HG03378 (cell line): Measurements from ENCODE around the gene RAP1GAP2.
"Not testable (repeated sequence)": the region's sequence is repeated elsewhere in the genome, so short reads cannot be mapped to it uniquely, and the experiment has no call there.

Experiments
- ATAC-seq: cut with Tn5 transposase; IDR thresholded peaks from one replicate; pipeline ENCODE4 v1.9.1; 2021; ENCODE audit warnings: mild to moderate bottlenecking, moderate library complexity; ENCODE audit not compliant: unreplicated experiment

The RAP1GAP2 gene

DNA sequence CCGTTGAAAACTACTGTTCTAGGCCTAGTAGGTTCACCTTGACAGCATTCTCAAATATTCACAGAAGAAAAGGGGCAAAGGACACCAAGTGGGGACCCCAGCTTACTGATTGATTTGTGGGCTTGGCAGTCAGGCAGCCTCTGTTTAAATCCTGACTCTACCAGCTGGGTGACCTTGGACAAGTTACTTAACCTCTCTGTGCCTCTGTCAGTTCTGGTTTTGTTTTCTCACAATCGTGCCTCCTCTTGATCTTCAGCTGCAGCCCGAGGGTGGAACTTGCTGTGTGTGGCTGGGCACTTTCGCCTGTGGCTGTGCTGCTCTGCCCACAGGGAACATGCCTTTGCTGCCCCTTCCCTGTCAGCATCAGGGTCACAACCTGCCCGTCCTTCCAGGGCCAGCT is 17.8 kb downstream of the RAP1GAP2 start:
- no peak for ATAC-seq

DNA sequence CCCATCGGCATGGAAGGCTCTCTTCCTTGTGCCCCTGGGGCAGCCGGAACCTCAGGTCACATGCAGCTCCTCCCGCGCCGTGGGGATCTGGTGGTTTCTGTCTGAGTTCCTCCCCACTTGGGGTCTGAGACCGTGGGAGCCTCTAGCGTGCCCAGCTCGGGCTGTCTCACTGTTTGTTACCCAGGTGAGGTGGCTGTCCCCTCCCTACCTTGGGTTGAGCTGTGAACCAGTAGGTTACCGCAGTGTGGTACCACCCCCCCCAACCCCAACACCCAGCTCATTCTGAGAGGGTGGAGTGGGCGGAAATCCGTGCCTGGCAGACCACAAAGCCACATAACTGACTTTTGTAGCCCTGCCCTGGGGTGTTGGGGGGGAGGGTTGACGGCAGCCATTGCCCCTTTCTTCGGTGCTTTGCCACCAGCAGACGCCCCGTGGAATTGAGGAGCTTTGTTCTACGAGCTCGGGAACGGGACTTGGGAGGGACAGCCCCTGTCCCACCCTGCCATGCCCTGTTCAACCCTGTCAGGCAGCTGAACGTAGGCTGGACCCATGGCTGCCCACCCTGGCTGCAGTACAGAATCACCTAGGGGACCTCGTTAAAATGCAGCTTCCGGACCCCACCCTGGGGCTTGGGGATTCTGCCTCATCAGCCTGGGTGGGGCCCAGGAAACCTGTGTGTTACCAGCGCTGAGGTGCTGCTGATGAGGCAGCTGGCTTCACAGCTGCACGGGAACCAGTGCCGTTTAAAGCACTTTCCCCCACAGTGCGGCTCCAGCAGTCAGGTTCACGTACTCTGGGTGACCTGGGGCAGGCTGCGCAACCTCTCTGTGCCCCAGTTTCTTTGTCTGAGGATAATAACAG is 18.5 kb downstream of the RAP1GAP2 start:
- ATAC-seq: no peak

DNA sequence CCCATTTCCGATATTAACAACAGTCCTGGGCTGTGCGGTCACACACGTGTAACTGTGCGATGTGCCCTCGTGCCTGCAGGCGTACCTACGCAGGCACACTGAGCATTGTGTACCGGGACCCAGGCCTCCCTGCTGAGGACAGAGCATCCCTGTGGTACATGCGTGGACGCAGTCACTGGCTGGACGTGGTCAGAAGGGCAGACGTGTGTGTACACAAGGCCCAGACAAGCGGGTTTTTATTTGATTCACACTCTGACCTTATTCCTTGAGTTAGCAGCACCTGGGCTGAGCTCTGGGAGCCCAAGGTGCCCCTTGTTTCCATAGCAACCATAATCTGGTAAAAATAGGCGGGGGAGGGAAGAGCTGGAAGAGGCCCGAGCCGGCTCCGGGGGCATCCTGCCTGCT is 19.5 kb downstream of the RAP1GAP2 start:
- ATAC-seq: no peak

DNA sequence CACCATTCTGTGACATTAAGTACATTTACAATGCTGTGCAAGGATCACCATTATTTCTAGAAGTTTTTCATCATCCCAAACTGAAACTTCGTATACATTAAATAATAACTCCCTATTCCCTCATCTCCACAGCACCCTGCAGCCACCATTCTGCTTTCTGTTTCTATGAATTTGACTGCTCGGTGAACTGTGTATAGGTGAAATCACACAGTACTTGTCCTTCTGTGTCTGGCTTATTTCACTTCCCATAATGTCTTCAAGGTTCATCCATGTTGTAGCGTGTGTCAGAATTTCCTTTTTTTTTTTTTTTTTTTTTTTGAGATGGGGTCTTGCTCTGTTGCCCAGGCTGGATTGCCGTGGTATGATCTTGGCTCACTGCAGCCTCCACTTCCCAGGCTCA is 20.4 kb downstream of the RAP1GAP2 start:
- no peak for ATAC-seq

DNA sequence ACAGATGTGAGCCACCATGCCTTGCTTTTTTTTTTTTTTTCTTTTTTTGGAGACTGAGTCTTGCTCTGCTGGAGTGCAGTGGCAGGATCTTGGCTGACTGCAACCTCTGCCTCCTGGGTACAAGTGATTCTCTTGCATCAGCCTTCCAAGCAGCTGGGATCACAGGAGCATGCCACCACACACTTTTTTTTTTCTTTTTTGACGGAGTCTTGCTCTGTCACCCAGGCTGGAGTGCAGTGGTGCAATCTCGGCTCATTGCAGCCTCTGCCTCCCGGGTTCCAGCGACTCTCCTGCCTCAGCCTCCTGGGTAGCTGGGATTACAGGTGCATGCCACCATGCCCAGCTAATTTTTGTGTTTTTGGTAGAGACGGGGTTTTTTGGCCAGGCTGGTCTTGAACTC is 23.1 kb downstream of the RAP1GAP2 start:
- ATAC-seq: not testable (repeated sequence)

DNA sequence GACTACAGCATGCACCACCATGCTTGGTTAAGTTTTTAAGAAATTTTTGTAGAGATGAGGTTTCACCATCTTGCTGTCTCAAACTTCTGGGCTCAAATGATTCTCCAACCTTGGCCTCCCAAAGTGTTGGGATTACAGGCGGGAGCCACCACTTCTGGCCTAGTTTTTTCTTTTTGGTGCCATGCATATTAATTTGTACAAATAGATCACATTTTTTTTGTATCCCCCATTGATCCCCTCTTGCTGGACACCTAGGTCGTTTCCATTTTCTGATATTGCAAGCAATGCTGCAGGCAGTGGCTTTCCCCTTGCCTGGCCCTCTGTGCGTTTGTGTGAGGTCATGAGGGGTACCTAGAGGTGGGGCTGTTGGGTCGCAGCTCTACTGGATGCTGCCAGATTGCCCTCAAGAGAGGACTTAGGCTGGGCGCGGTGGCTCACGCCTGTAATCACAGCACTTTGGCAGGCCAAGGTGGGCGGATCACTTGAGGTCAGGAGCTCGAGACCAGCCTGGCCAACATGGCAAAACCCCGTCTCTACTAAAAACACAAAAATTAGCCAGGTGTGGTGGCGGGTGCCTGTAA is 23.8 kb downstream of the RAP1GAP2 start:
- ATAC-seq: no peak

DNA sequence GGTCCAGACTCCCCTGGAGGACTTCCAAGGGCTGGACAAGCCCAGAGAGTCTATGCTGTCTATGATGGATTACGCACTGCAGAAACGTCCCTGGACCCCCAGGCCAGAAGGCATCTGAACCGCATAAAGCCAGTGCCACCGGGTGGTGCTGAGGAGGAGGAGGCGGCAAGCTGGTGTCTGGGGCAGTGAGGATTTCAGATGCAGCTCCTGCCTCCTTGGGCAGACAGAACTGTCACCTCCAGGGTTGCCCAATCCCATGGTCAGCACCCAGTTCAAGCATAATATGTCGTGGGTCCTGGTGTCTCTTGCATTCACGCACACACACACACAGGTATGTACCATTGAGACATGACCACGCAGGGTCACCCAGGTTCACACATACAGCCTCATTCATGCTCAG is 25.6 kb downstream of the RAP1GAP2 start:
- no peak for ATAC-seq

DNA sequence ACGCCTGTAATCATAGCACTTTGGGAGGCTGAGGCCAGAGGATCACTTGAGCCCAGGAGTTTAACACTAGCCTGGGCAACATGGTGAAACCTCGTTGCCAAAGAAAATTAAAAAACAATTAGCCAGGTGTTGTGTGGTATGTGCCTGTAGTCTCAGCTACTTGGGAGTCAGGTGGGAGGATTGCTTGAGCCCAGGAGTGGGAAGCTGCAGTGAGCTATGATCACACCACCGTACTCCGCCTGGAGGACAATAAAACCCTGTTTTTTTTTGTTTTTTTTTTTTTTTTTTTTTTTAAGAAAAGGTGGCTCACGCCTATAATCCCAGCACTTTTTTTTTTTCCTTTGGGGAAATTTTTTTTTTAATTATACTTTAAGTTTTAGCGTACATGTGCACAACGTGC is 26.1 kb downstream of the RAP1GAP2 start:
- ATAC-seq: no peak

DNA sequence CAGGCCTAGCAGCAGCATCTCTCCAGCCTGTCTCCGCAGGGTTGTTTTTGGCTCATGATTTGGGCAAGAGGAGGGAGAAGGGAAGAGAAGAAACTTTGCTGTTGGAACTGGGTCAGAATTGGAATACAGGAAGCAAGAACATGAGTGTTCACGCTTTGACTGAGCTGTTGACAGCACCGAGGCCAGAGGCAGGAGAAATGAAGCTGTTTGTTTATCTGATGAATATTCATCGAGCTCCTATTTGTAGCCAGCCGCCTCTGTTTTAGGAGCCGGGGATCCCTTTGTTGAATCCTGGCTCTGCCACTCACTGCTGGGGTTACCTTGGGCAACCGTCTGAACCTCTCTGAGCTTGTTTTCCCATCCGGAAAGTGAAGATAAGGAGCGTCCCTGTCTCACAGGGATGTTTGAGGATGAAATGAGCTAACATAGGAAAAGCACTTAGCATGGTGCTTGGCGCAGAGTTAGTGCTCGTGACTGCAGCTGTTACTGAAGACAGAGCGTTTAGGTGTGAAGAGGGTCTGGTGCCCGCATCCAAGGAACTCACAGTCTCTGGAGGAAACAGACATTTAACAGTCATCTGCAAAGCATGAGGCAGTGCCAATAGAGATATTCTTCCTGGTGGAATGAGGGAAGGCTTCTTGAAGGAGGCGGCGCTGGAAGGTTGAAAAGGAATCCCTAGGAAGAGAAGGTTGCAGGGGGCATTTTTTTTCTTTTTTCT is 29.2 kb downstream of the RAP1GAP2 start:
- ATAC-seq: no peak

DNA sequence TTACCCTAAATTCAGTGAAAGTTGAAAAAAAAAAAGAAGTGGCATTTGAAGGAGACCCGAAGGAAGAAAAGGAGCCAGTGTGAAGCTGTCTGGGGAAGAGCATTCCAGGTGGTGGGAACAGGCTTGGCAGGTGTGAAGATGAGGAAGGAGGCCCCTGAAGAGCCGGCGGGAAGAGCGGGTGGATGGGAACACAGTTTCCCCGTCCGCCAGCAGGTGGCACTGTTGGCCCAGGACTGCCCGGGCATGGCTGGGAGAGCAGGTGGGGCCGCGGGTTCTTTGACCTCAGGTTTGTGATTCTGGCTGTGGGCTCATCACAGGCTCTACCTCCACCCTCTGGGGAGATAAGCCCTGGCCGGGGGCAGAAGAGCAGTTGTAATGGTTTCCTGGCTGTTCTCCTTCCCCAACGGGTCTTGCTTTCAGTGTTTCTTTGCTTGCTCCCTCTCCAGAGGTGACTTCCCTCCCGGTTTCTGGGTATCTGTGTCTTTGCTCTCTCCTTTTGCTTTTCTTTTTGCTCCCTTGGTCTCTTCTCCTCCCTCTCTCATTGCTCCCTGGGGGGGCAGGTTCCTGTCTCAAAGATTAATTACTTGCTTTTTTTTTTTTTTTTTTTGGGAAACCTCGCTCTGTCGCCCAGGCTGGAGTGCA is 32.3 kb downstream of the RAP1GAP2 start:
- ATAC-seq: no peak

DNA sequence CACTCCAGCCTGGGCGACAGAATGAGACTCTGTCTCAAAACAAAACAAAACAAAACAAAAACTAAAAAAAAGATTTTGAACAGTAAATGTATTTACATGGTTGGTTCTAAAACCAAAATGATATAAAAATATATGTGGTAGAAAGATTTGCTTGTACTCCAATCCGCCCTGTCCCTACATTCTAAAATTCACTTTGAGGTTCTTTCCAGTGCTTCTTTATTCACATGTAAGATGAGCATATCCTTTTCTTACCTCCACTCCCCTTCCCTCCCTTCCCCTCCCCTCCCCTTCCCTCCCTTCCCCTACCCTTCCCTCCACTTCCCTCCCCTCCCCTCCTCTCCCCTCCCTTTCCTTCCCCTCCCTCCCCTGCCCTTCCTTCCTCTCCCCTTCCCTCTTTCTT is 34.4 kb downstream of the RAP1GAP2 start:
- no peak for ATAC-seq

DNA sequence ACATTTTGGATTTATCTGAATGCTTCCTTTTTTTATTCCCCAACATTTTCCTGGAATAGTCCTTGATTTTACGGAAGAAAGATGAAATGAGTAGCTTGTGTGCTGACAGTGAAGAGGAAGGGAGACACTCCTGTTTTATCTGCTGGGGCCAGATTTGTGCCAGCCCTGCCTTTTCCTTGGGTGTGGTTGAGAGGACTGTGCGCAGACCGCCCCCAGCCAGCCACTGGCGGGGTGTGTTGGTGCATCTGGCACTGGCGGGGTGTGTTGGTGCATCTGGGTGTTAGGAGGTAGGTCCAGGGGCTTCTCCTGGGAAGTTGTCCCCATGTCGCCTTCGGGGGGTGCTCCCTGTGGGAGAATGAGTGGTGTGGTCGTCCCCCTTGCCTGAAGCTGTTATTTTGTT is 39.5 kb downstream of the RAP1GAP2 start:
- ATAC-seq: no peak

DNA sequence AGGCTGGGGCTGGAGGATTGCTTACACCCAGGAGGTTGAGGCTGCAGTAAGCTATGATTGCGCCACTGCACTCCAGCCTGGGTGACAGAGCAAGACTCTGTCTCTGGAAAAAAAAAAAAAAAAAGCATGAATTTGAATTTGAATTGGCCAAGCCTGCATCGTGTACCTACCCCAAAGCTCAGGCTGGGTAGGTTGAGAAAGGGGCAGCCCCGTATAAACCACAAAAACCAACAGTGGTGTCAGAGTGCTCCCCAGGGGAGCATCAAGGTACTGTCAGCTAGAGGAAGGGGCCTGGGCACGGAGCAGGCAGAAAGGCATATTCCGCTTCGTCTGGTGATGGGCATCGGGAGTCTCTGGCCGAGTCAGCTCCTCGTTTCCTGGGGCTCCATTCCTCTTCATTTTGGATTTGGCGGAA is 40.9 kb downstream of the RAP1GAP2 start:
- ATAC-seq: no peak

DNA sequence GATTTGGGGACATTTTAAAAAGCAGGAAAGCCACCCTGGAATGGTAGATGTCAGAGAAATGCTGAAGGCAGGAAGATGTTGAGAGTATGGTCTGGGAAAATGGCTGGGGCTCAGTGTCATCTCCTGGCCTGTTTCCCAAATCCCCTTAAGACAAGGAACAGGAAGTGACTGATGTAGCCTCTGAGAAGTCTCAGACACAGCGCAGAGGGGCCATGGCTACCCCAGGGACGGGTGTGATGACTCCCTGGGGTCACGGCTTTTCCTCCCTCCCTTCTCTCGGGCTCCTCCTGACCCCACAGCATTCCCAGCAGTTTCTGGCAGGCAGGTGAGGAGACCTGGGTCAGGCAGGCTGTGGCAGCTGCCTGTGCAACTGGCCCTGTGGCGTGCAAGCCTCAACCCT is 45.4 kb downstream of the RAP1GAP2 start:
- no peak for ATAC-seq

DNA sequence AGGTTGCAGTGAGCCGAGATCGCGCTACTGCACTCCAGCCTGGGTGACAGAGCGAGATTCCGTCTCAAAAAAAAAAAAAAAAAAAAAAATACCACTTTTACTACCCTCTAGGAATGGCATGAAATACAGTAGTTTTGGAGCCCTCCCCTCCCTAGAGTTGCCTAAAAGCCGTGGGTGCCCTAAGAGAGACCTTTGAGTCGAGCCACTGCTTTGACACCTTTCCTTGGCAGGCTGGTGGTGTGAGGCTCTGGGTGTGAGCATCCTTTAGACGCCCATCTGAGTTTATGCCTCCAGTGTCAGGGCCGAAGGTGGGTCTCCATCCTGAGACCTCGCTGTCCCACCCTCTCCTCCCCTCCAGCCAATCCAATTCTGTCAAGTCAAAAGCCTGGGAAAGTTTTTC is 46.2 kb downstream of the RAP1GAP2 start:
- ATAC-seq: no peak

DNA sequence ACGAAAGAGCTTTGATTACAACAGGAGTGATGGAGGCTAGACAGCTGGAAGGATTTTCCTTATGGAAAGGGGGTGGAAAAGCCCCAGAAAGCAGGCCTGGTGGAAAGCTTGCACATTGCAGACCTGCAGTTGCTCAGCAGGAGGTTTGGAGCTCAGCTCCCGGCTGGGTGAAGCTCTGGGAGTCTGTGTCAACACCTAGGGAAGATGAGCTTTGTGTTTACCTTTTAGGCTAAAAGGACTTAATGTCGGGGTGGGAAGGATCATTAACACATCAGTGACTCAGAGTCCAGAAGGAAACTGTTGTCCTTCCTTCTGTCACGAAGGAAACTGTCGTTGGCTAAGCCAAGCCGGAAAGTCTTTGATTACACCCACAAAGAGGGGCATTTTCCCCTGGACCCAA is 48.2 kb downstream of the RAP1GAP2 start:
- no peak for ATAC-seq

DNA sequence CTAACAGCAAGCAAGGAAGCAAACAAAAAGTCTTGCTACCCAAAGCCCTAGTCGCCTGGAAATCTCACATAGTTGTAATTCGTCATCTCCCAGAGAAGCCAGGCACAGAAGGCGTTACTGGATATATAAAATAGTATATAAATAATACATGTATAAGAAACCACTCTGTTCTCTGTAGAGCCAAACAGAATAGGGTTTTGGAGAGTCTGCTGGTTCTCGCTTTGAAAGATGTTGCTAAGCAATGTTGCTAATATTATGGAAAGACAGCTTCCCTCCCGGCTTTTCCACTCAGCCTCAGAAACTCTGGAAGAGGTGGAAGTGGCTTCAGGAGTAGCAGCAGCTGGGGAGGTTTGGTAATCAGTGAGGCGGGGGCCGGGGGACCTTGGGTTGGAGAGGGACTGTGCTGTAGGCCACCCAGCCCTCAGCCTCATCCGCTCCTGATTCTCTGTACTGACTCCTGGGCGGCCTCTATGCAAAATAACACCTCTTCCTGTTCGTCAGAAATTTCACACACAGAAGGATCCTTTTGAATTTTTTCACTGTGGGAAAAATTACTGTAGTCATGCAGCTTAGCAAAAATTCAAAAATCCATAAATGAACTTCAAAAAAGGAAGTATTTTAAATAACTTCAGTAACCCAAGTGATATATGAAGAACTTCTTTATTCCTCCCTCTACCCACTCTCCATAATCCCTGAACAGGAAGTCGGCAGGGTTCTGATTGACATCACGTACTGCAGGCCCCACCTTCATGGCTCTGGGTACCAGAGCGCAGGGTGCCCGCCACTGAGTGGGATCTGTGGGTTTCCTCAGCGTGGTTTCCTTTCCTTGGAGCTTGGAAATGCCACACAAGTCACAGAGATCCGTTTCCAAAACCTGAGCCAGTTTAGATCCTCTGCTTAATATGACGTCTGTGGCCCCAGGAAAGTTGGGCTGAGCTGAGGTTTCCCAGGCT is 51.4 kb downstream of the RAP1GAP2 start:
- no peak for ATAC-seq

DNA sequence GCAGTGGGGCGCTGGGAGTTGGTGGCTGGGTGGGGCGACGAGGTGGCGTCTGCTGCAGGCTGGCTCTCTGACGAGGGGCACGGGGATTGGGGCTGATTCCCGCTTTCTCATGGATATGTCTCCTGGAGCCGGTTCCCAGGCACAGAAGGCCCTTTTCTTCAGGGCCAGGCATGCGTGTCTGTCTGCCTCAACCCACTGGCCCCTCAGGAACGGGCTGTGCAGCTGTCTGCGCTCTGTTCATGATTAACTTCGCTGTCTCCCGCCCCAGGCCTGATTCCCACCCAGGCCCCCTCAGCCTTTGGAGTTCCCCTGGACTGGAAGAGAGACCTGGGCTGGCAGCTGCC is 53.1 kb downstream of the RAP1GAP2 start:
- ATAC-seq: no peak

DNA sequence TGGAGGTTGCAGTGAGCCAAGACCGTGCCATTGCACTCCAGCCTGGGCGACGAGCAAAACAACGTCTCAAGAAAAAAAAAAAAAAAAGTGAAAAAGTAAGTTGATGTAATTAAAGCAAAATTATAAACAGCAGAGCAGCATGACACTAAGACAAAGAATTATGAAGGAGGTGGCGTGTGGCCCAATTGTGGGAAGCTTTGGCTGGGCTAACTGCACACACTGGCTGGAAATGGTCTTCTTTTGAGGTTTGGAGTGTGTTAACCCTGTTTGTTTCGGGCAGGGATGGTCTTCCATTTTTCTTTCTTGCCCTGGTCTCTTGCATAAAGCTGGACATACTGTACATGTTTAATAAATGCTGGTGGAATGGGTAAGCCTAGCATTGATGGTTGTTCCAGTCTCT is 54.8 kb downstream of the RAP1GAP2 start:
- ATAC-seq: no peak

DNA sequence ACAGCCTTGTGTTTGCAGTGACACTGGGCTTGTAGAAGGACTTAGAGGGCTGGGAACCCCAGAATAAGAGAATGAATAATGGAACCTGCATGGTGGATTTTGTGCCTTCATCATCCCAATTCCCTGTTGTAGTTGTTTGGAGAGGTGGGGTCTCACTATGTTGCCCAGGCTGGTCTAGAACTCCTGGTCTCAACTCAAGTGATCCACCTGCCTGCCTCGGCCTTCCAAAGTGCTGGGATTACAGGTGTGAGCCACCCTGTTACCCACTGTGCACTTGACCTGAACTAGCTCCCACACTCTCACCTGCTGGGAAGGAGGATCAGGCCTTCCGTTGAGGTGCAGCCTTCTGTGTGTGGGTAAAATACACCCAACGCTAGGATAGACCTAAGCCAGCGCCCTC is 55.4 kb downstream of the RAP1GAP2 start:
- no peak for ATAC-seq

DNA sequence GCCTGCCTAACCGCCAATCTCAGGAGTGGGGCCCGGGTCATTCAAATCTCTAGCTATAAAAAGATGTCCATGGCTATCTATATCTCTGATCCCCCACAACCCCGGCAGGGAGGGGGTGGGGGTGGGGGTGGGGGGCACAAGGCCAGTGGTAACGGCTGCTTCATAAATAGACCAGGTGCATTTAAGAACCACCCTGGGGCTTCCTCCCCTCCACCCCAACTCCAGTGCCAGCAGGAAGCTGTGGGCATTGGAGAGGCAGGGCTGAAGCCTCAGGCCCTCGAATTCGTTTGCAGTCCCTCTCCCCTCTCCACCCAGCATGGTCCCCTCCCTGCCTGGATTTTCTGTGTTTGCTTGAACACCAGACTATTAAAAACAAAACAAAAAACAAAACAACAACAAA is 56.0 kb downstream of the RAP1GAP2 start:
- no peak for ATAC-seq
